H9 (cell line): ENCODE results near the gene SIPA1. TPM values are rescaled to one million over a fixed set of nuclear protein-coding genes. Genes with fewer than 3 reads are reported as not detected.
"Not testable (repeated sequence)": the region's sequence is repeated elsewhere in the genome, so short reads cannot be mapped to it uniquely, and the experiment has no call there.

Source experiments
- DNase-seq: peaks from one replicate; pipeline ENCODE4 v3.0.0-alpha.2; 2017
- H2AFZ ChIP-seq: one replicate; pipeline ENCODE4 v1.6.1; 2013; ENCODE audit warnings: mild to moderate bottlenecking, low read length, control low read depth, moderate library complexity
- H2AK5ac ChIP-seq: 2 replicates; pipeline ENCODE4 v1.6.1; 2013; ENCODE audit warnings: low read length, control low read depth, mixed read lengths; ENCODE audit not compliant: insufficient read length
- H2BK120ac ChIP-seq: one replicate; pipeline ENCODE4 v1.6.1; 2013; ENCODE audit warnings: low read depth, mild to moderate bottlenecking, low read length, control low read depth, inconsistent platforms; ENCODE audit not compliant: poor library complexity, severe bottlenecking
- H2BK12ac ChIP-seq: 2 replicates; pipeline ENCODE4 v1.6.1; 2013; ENCODE audit warnings: low read length, control low read depth, mixed read lengths, low read depth; ENCODE audit not compliant: insufficient read length
- H2BK15ac ChIP-seq: 2 replicates; pipeline ENCODE4 v1.6.1; 2013; ENCODE audit warnings: low read depth, low read length, control low read depth
- H2BK20ac ChIP-seq: one replicate; pipeline ENCODE4 v1.6.1; 2013; ENCODE audit warnings: low read depth, mild to moderate bottlenecking, low read length, control low read depth, inconsistent platforms; ENCODE audit not compliant: poor library complexity, severe bottlenecking
- H2BK5ac ChIP-seq: 2 replicates; pipeline ENCODE4 v1.6.1; 2013; ENCODE audit warnings: low read length, control low read depth, mixed read lengths; ENCODE audit not compliant: insufficient read length
- H3K14ac ChIP-seq: 2 replicates; pipeline ENCODE4 v1.6.1; 2013; ENCODE audit warnings: low read length, control low read depth; ENCODE audit not compliant: insufficient read depth
- H3K18ac ChIP-seq: 2 replicates; pipeline ENCODE4 v1.6.1; 2013; ENCODE audit warnings: low read depth, mild to moderate bottlenecking, mixed read lengths, low read length, control low read depth; ENCODE audit not compliant: insufficient read length
- H3K23ac ChIP-seq: 2 replicates; pipeline ENCODE4 v1.6.1; 2013; ENCODE audit warnings: low read length, control low read depth, mixed read lengths, low read depth; ENCODE audit not compliant: insufficient read length
- H3K23me2 ChIP-seq: 2 replicates; pipeline ENCODE4 v1.6.1; 2013; ENCODE audit warnings: low read depth, mild to moderate bottlenecking, mixed read lengths, low read length, control low read depth; ENCODE audit not compliant: insufficient read length, poor library complexity, severe bottlenecking
- H3K27ac ChIP-seq: 2 replicates; pipeline ENCODE4 v1.5.1; 2013; ENCODE audit warnings: low read length, control low read depth, mixed read lengths, low read depth; ENCODE audit not compliant: insufficient read length
- H3K27me3 ChIP-seq: 2 replicates; pipeline ENCODE4 v1.6.1; 2013; ENCODE audit warnings: low read length, control low read depth, inconsistent platforms; ENCODE audit not compliant: insufficient read depth
- H3K4ac ChIP-seq: 2 replicates; pipeline ENCODE4 v1.6.1; 2013; ENCODE audit warnings: low read depth, mild to moderate bottlenecking, control low read depth, inconsistent platforms, low read length, moderate library complexity
- H3K4me1 ChIP-seq: 2 replicates; pipeline ENCODE4 v1.6.1; 2013; ENCODE audit warnings: low read length, control low read depth, inconsistent platforms; ENCODE audit not compliant: insufficient read depth
- H3K4me2 ChIP-seq: 2 replicates; pipeline ENCODE4 v1.6.1; 2013; ENCODE audit warnings: low read length, control low read depth, mixed read lengths; ENCODE audit not compliant: insufficient read length, insufficient read depth
- H3K56ac ChIP-seq: 2 replicates; pipeline ENCODE4 v1.6.1; 2013; ENCODE audit warnings: low read depth, mild to moderate bottlenecking, mixed read lengths, low read length, control low read depth; ENCODE audit not compliant: insufficient read length
- H3K79me1 ChIP-seq: 2 replicates; pipeline ENCODE4 v1.6.1; 2013; ENCODE audit warnings: low read depth, mild to moderate bottlenecking, moderate library complexity, low read length, control low read depth, inconsistent platforms; ENCODE audit not compliant: insufficient read depth, poor library complexity, severe bottlenecking
- H3K79me2 ChIP-seq: 2 replicates; pipeline ENCODE4 v1.6.1; 2013; ENCODE audit warnings: low read length, control low read depth, inconsistent platforms; ENCODE audit not compliant: insufficient read depth
- H3K9ac ChIP-seq: 2 replicates; pipeline ENCODE4 v1.6.1; 2013; ENCODE audit warnings: low read length, control low read depth, mixed read lengths; ENCODE audit not compliant: insufficient read length; ENCODE audit errors: extremely low read depth
- H3K9me3 ChIP-seq: one replicate; pipeline ENCODE4 v1.6.1; 2013; ENCODE audit warnings: low read depth, low read length, inconsistent platforms; ENCODE audit not compliant: control insufficient read depth
- H3T11ph ChIP-seq: one replicate; pipeline ENCODE4 v1.6.1; 2013; ENCODE audit warnings: mild to moderate bottlenecking, low read length, control low read depth, inconsistent platforms
- H4K20me1 ChIP-seq: one replicate; pipeline ENCODE4 v1.6.1; 2013; ENCODE audit not compliant: control insufficient read depth, insufficient read length, insufficient read depth
- H4K5ac ChIP-seq: 2 replicates; pipeline ENCODE4 v1.6.1; 2013; ENCODE audit warnings: low read depth, mild to moderate bottlenecking, mixed read lengths, low read length, control low read depth; ENCODE audit not compliant: insufficient read length
- H4K8ac ChIP-seq: replicated peaks from 2 replicates; pipeline ENCODE4 v1.6.1; 2013; ENCODE audit warnings: low read length, control low read depth, mixed read lengths, low read depth; ENCODE audit not compliant: insufficient read length
- H4K91ac ChIP-seq: 2 replicates; pipeline ENCODE4 v1.6.1; 2013; ENCODE audit warnings: low read depth, mild to moderate bottlenecking, moderate library complexity, mixed read lengths, low read length, control low read depth; ENCODE audit not compliant: insufficient read length
- H3K27ac Mint-ChIP-seq, 3 experiments: 2 replicates in 2 of 3; 3 replicates in 1 of 3; pipeline ENCODE4 v1.8.0; 2020 to 2021; ENCODE audit warnings: mixed read lengths in 3 of 3, mild to moderate bottlenecking in 1 of 3, moderate library complexity in 1 of 3
- H3K27me3 Mint-ChIP-seq: 2 replicates; pipeline ENCODE4 v1.8.0; 2021; ENCODE audit warnings: low read depth, mild to moderate bottlenecking, moderate library complexity, mixed read lengths
- H3K36me3 Mint-ChIP-seq, 3 experiments: 2 replicates in 2 of 3; 3 replicates in 1 of 3; pipeline ENCODE4 v1.8.0; 2020 to 2021; ENCODE audit warnings: low read depth in 3 of 3, mixed read lengths in 3 of 3; ENCODE audit not compliant: insufficient read depth in 1 of 3
- H3K4me1 Mint-ChIP-seq, 2 experiments: 2 replicates each; pipeline ENCODE4 v1.8.0; 2020; ENCODE audit warnings: mixed read lengths in 2 of 2
- H3K4me3 Mint-ChIP-seq, 2 experiments: 2 replicates in 1 of 2; 3 replicates in 1 of 2; pipeline ENCODE4 v1.8.0; 2020 to 2021; ENCODE audit warnings: mild to moderate bottlenecking in 2 of 2, mixed read lengths in 2 of 2, moderate library complexity in 1 of 2
- H3K9me3 Mint-ChIP-seq, 2 experiments: 2 replicates in 1 of 2; 3 replicates in 1 of 2; pipeline ENCODE4 v1.8.0; 2020; ENCODE audit warnings: mild to moderate bottlenecking in 2 of 2, mixed read lengths in 2 of 2, moderate library complexity in 1 of 2
- WGBS: extraction: QIAGEN DNeasy Blood & Tissue Kit; methylation state at CpG from one replicate; pipeline ENCODE4 v1.1.7; 2013; ENCODE audit warnings: missing lambda C conversion rate, low lambda C conversion rate, mixed read lengths; ENCODE audit not compliant: insufficient read length; ENCODE audit errors: extremely low coverage; 5-methylcytosine and 5-hydroxymethylcytosine counted together
- total RNA-seq: library from RNA; stranded (reverse); gene quantifications from 2 replicates; pipeline ENCODE4 v1.2.1, GENCODE V29; 2021
- TF ChIP-seq, protein P1 (sequence below): fragments of 200-600 bp; sonication (generic); conservative IDR thresholded peaks from 3 replicates; pipeline ENCODE4 v1.8.0; 2021; ENCODE audit warnings: antibody characterized with exemption, mild to moderate bottlenecking

SIPA1 gene
- total RNA-seq, 1 experiment from 2014 or later = 32.0 TPM

DNA sequence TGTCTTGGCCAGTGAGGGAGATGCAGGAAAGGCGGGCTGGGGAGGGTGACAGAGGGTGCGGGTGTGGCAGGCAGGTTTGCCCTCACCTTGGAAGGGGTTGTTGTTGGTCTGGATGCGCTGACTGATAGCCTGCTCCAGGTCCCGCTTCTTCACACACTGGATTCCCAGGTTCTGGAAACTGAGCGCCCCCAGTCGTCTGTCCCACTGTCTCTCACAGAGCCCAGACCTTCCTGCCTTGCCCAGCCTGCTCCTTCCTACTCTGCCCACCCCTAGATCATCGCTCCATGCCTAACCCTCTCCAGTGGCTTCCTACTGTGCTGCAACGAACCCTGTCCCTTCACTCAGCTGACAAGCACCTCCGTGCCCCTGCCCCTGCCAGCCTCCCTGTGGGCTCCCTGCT, 22.1 kb downstream of the SIPA1 start:
- H4K20me1 ChIP-seq = no peaks in the 10 kb centered on the region
- H2BK120ac ChIP-seq = no peak overlapping the region
- H3T11ph ChIP-seq = no peak overlapping the region
- DNase-seq = no peak
- H3K4me2 ChIP-seq = no peak overlapping the region
- no peaks in the 10 kb centered on the region for H3K27me3 ChIP-seq
- no peak overlapping the region for H3K14ac ChIP-seq
- no peaks in the 10 kb centered on the region for H3K79me2 ChIP-seq
- no peak overlapping the region for H2BK5ac ChIP-seq
- no peaks in the 10 kb centered on the region for H3K27me3 Mint-ChIP-seq
- H4K5ac ChIP-seq = no peak overlapping the region
- no peaks in the 10 kb centered on the region for H3K9me3 ChIP-seq
- no peak overlapping the region for H3K18ac ChIP-seq
- no peak overlapping the region for H2BK20ac ChIP-seq
- H3K23me2 ChIP-seq = peaks cover 13% of the 10 kb centered on the region
- H3K56ac ChIP-seq = no peak overlapping the region
- peaks cover 40 to 61% (median 60%) of the 10 kb centered on the region in 3 experiments; a peak in 6 of 7 replicates for H3K36me3 Mint-ChIP-seq
- WGBS = no CpG with 5 or more reads among the region's 9 CpGs
- no peaks in the 10 kb centered on the region for H3K4me1 ChIP-seq
- H3K4me3 Mint-ChIP-seq = peak overlapping the region; percentile 4 to 46; a peak in 2 of 5 replicates
- no peak overlapping the region for H2BK12ac ChIP-seq
- H2AFZ ChIP-seq = no peak overlapping the region
- peaks cover 3% of the 10 kb centered on the region for H3K79me1 ChIP-seq
- no peak overlapping the region for H3K4ac ChIP-seq
- no peak overlapping the region for H2AK5ac ChIP-seq
- no peak overlapping the region for H4K91ac ChIP-seq
- H2BK15ac ChIP-seq = no peak overlapping the region
- no peak overlapping the region for H4K8ac ChIP-seq
- no peak overlapping the region for H3K23ac ChIP-seq
- no peak overlapping the region for H3K27ac Mint-ChIP-seq
- H3K9ac ChIP-seq = no peak overlapping the region
- peaks cover 4 to 6% of the 10 kb centered on the region in 2 experiments for H3K4me1 Mint-ChIP-seq
- no peak overlapping the region for H3K27ac ChIP-seq
- no peaks in the 10 kb centered on the region for H3K9me3 Mint-ChIP-seq
- TF ChIP-seq, protein P1, sequence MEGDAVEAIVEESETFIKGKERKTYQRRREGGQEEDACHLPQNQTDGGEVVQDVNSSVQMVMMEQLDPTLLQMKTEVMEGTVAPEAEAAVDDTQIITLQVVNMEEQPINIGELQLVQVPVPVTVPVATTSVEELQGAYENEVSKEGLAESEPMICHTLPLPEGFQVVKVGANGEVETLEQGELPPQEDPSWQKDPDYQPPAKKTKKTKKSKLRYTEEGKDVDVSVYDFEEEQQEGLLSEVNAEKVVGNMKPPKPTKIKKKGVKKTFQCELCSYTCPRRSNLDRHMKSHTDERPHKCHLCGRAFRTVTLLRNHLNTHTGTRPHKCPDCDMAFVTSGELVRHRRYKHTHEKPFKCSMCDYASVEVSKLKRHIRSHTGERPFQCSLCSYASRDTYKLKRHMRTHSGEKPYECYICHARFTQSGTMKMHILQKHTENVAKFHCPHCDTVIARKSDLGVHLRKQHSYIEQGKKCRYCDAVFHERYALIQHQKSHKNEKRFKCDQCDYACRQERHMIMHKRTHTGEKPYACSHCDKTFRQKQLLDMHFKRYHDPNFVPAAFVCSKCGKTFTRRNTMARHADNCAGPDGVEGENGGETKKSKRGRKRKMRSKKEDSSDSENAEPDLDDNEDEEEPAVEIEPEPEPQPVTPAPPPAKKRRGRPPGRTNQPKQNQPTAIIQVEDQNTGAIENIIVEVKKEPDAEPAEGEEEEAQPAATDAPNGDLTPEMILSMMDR = no peak

DNA sequence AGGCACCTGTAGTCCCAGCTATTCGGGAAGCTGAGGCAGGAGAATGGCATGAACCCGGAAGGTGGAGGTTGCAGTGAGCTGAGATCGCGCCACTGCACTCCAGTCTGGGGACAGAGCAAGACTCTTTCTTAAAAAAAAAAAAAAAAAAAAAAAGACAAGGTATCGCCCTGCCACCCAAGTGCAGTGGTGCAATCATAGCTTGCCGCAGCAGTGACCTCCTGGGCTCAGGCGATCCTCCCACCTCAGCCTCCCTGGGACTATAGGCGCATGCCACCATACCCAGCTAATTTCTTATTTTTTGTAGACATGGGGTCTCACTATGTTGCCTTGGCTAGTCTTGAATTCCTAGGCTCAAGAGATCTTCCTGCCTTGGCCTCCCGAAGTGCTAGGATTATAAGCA, 23.0 kb downstream of the SIPA1 start:
- not testable (repeated sequence) for H3K9ac ChIP-seq, H2BK12ac ChIP-seq, H3K4me1 ChIP-seq, H2AK5ac ChIP-seq, H3K56ac ChIP-seq, H4K5ac ChIP-seq, H2BK5ac ChIP-seq, H3K14ac ChIP-seq, H3K9me3 ChIP-seq, H4K8ac ChIP-seq, H3T11ph ChIP-seq, H3K79me2 ChIP-seq, H3K27ac ChIP-seq, H3K23ac ChIP-seq, H4K91ac ChIP-seq, H3K4me1 Mint-ChIP-seq, H3K9me3 Mint-ChIP-seq, H2BK15ac ChIP-seq, H3K27me3 Mint-ChIP-seq, H3K4me2 ChIP-seq, DNase-seq, H3K4ac ChIP-seq, H2AFZ ChIP-seq, H2BK120ac ChIP-seq, H3K27ac Mint-ChIP-seq, H4K20me1 ChIP-seq, H3K18ac ChIP-seq, H3K27me3 ChIP-seq, H3K79me1 ChIP-seq, H2BK20ac ChIP-seq
- Mint-ChIP-seq H3K4me3 (peak overlapping the region; percentile 57 to 81; a peak in 3 of 5 replicates), H3K36me3 (peaks cover 35 to 52% (median 52%) of the 10 kb centered on the region in 3 experiments; a peak in 6 of 7 replicates)
- H3K23me2 ChIP-seq = peaks cover 13% of the 10 kb centered on the region
- no CpG with 5 or more reads among the region's 9 CpGs for WGBS
